ENCODE data around the gene PACSIN2. TPM values are rescaled to one million over a fixed set of nuclear protein-coding genes. Genes with fewer than 3 reads are reported as not detected.

PACSIN2 gene
- total and polyA plus RNA-seq, 8 donors, result 63.4 to 149 (median 66.2) TPM

DNA sequence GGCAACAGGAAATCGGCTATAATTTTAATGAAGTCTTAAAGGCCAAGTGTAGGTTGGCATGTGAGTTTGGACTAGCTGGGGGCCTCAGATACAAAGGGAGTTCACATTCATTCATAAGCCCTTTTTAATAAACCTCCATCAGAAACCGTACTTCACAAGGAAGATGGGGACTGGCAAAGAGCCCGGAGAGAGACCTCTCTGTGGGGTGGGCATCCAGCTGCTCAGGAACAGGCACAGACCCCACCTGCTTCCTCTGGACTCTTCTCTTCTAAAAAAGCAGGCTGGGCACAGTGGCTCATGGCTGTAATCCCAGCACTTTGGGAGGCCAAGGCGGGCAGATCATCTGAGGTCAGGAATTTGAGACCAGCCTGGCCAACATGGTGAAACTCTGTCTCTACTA lies 154.0 kb downstream of the PACSIN2 start:
- H3K36me3 ChIP-seq, result no peaks in the 10 kb centered on the region
- ATAC-seq, result no peak
- H3K9me3 ChIP-seq, result no peaks in the 10 kb centered on the region
- H3K27ac ChIP-seq, result no peak overlapping the region
- H3K27me3 ChIP-seq, result no peaks in the 10 kb centered on the region
- DNase-seq, result no peak
- peaks cover 2 to 25% of the 10 kb centered on the region in 2 donors for H3K4me1 ChIP-seq
- TF ChIP-seq, protein P1, sequence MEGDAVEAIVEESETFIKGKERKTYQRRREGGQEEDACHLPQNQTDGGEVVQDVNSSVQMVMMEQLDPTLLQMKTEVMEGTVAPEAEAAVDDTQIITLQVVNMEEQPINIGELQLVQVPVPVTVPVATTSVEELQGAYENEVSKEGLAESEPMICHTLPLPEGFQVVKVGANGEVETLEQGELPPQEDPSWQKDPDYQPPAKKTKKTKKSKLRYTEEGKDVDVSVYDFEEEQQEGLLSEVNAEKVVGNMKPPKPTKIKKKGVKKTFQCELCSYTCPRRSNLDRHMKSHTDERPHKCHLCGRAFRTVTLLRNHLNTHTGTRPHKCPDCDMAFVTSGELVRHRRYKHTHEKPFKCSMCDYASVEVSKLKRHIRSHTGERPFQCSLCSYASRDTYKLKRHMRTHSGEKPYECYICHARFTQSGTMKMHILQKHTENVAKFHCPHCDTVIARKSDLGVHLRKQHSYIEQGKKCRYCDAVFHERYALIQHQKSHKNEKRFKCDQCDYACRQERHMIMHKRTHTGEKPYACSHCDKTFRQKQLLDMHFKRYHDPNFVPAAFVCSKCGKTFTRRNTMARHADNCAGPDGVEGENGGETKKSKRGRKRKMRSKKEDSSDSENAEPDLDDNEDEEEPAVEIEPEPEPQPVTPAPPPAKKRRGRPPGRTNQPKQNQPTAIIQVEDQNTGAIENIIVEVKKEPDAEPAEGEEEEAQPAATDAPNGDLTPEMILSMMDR (IDR thresholded peaks at IDR 0.05), result no peak
- no peak overlapping the region for H3K4me3 ChIP-seq
- intact Hi-C loops (cut with DNase I), result loop anchor here in 1 of 2 donors (10.0 kb wide), 1 partner anchor 174 kb away; no protein-coding TSS in a partner anchor

DNA sequence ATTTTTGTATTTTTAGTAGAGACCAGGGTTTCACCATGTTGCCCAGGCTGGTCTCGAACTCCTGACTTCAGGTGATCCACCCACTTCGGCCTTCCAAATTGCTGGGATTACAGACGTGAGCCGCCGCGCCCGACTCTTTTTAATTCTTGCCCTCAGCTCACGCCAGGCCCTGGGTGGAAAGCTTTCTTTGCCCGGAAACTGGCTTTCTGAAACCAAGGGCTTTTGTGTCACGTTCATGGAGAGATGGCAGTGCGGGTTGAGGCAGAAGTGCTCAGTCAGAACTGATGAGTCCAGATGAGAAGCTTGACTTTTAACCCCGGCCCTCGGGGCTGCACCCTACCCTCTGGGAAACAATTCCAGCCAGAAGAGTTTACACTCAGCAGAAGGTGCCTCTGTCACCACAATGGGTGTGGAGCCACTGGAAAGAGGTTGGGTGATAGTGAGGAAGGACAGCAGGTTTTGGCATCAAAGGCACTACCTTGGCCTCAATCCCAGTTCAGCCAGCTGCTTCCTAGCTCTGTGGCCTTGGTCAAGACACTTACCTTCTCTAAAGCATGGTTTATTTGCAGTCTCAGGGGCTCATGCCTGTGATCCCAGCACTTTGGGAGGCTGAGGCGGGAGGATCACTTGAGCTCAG lies 157.0 kb downstream of the PACSIN2 start:
- peak overlapping the region in 1 of 2 donors; percentile 97 for H3K27ac ChIP-seq
- DNase-seq (peak in 1 of 4 donors; percentile 13), ATAC-seq (no peak)
- peaks cover 9 to 26% of the 10 kb centered on the region in 2 donors for H3K4me1 ChIP-seq
- no peaks in the 10 kb centered on the region for H3K36me3 ChIP-seq
- peak overlapping the region in 1 of 2 donors; percentile 90 for H3K4me3 ChIP-seq
- TF ChIP-seq, protein P1 (IDR thresholded peaks at IDR 0.05), result no peak
- no peaks in the 10 kb centered on the region for H3K27me3 ChIP-seq
- no peaks in the 10 kb centered on the region for H3K9me3 ChIP-seq
- intact Hi-C loops (cut with DNase I), result no loop called here

GRCh38 chr22:42856865-42857704 lies 157.9 kb downstream of the PACSIN2 start, which contains the start of gene ARFGAP3:
ARFGAP3 (minus strand) TSS chr22:42857273; CDS start chr22:42857182, 91 bp downstream.
- H3K4me1 ChIP-seq, result peaks cover 9 to 26% of the 10 kb centered on the region in 2 donors
- H3K27ac ChIP-seq, result peak within 1 kb of the TSS; percentile 94 to 97
- peak; percentile 94 to 99 (median 96) for DNase-seq
- TF ChIP-seq, protein P1 (IDR thresholded peaks at IDR 0.05), result no peak
- no peaks in the 10 kb centered on the region for H3K9me3 ChIP-seq
- ATAC-seq, result peak; percentile 99
- H3K4me3 ChIP-seq, result peak within 1 kb of the TSS; percentile 50 to 90
- H3K36me3 ChIP-seq, result no peaks in the 10 kb centered on the region
- no peaks in the 10 kb centered on the region for H3K27me3 ChIP-seq
- intact Hi-C loops (cut with DNase I), result no loop called here

- Histone ChIP-seq H3K4me1 (peaks cover 9 to 26% of the 10 kb centered on the region in 2 donors), H3K36me3 (no peaks in the 10 kb centered on the region), H3K9me3 (no peaks in the 10 kb centered on the region), H3K4me3 (peak overlapping the region; percentile 50 to 90), H3K27ac (peak overlapping the region; percentile 94 to 97), H3K27me3 (no peaks in the 10 kb centered on the region)
- intact Hi-C loops (cut with DNase I), result no loop called here
- peak; percentile 43 for ATAC-seq
- TF ChIP-seq, protein P1 (IDR thresholded peaks at IDR 0.05), result no peak
- peak in 3 of 4 donors; percentile 29 to 79 (median 58) for DNase-seq
Observed at GRCh38 chr22:42856179-42856864, 158.6 kb downstream of the PACSIN2 start.

Data from left lung (tissue), 10 donors.